ENCODE measurements around the gene DIAPH1. TPM values are rescaled to one million over a fixed set of nuclear protein-coding genes. Genes with fewer than 3 reads are reported as not detected.
A peak's percentile ranks its signal among the peaks of the same experiment; 100 is the strongest.

Gene DIAPH1
- total RNA-seq, 2 donors from 2014 or later, result 52.3 to 83.8 TPM

GRCh38 chr5:141532726-141533125, 86.1 kb downstream of the DIAPH1 start:
- DNase-seq (ENCODE audit: low spot score), result no peak
- intact Hi-C loops (cut with DNase I), result no loop called here

- intact Hi-C loops (cut with DNase I), result loop anchor here (10.0 kb wide), 2 partner anchors 105 to 205 kb away; partner anchors contain the start of genes PCDHGA11 (in 1 of the 2) and TAF7 (in 1 of the 2)
- no peak for DNase-seq (ENCODE audit: low spot score)
Measured at GRCh38 chr5:141529873-141530272, 88.9 kb downstream of the DIAPH1 start.

GRCh38 chr5:141529002-141529401, 89.8 kb downstream of the DIAPH1 start:
- DNase-seq (ENCODE audit: low spot score), result no peak
- intact Hi-C loops (cut with DNase I), result loop anchor here (10.0 kb wide), 2 partner anchors 104 to 204 kb away; partner anchors contain the start of genes PCDHGA11 (in 1 of the 2) and TAF7 (in 1 of the 2)

- no peak for DNase-seq (ENCODE audit: low spot score)
- intact Hi-C loops (cut with DNase I), result loop anchor here (10.0 kb wide), 2 partner anchors 104 to 204 kb away; partner anchors contain the start of genes PCDHGA11 (in 1 of the 2) and TAF7 (in 1 of the 2)
Measured at GRCh38 chr5:141528291-141528984, 90.4 kb downstream of the DIAPH1 start.

- intact Hi-C loops (cut with DNase I), result loop anchor here (10.0 kb wide), 2 partner anchors 103 to 203 kb away; partner anchors contain the start of genes PCDHGA11 (in 1 of the 2) and TAF7 (in 1 of the 2)
- DNase-seq (ENCODE audit: low spot score), result no peak
Measured at GRCh38 chr5:141527426-141527825, 91.4 kb downstream of the DIAPH1 start.

- DNase-seq (ENCODE audit: low spot score), result no peak
- intact Hi-C loops (cut with DNase I), result loop anchor here (10.0 kb wide), 2 partner anchors 101 to 201 kb away; partner anchors contain the start of genes PCDHGA11 (in 1 of the 2) and TAF7 (in 1 of the 2)
Measured at GRCh38 chr5:141525653-141526052, 93.1 kb downstream of the DIAPH1 start.

GRCh38 chr5:141524604-141525597, 93.9 kb downstream of the DIAPH1 start:
- intact Hi-C loops (cut with DNase I), result loop anchor here (10.0 kb wide), 2 partner anchors 100 to 200 kb away; partner anchors contain the start of genes PCDHGA11 (in 1 of the 2) and TAF7 (in 1 of the 2)
- peak; percentile 93 for DNase-seq (ENCODE audit: low spot score)

GRCh38 chr5:141523991-141524390, 94.8 kb downstream of the DIAPH1 start:
- no peak for DNase-seq (ENCODE audit: low spot score)
- intact Hi-C loops (cut with DNase I), result loop anchor here (10.0 kb wide), 2 partner anchors 99 to 199 kb away; partner anchors contain the start of genes PCDHGA11 (in 1 of the 2) and TAF7 (in 1 of the 2)

GRCh38 chr5:141522301-141522700, 96.5 kb downstream of the DIAPH1 start:
- DNase-seq (ENCODE audit: low spot score), result no peak
- intact Hi-C loops (cut with DNase I), result loop anchor here (10.0 kb wide), 2 partner anchors 98 to 198 kb away; partner anchors contain the start of genes PCDHGA11 (in 1 of the 2) and TAF7 (in 1 of the 2)

GRCh38 chr5:141521244-141521781, 97.5 kb downstream of the DIAPH1 start:
- no peak for DNase-seq (ENCODE audit: low spot score)

GRCh38 chr5:141519605-141520565, 98.9 kb downstream of the DIAPH1 start:
- intact Hi-C loops (cut with DNase I), result loop anchor here (10.0 kb wide), 2 partner anchors 95 to 195 kb away; partner anchors contain the start of genes PCDHGA11 (in 1 of the 2) and TAF7 (in 1 of the 2)
- DNase-seq (ENCODE audit: low spot score), result no peak

More at GRCh38 chr5:141521244-141521781, 97.5 kb downstream of the DIAPH1 start:
- intact Hi-C loops (cut with DNase I), result loop anchor here (10.0 kb wide), 2 partner anchors 97 to 197 kb away; partner anchors contain the start of genes PCDHGA11 (in 1 of the 2) and TAF7 (in 1 of the 2)

- intact Hi-C loops (cut with DNase I), result no loop called here
- no peak for DNase-seq (ENCODE audit: low spot score)
Measured at GRCh38 chr5:141518618-141519015, 100.2 kb downstream of the DIAPH1 start.

- DNase-seq (ENCODE audit: low spot score), result no peak
- intact Hi-C loops (cut with DNase I), result no loop called here
Measured at GRCh38 chr5:141517880-141518617, 100.8 kb downstream of the DIAPH1 start.

GRCh38 chr5:141517312-141517711, 101.5 kb downstream of the DIAPH1 start:
- intact Hi-C loops (cut with DNase I), result no loop called here
- no peak for DNase-seq (ENCODE audit: low spot score)

GRCh38 chr5:141516672-141517025, 102.2 kb downstream of the DIAPH1 start:
- peak; percentile 90 for DNase-seq (ENCODE audit: low spot score)
- intact Hi-C loops (cut with DNase I), result no loop called here

GRCh38 chr5:141515946-141516671, 102.7 kb downstream of the DIAPH1 start:
- DNase-seq (ENCODE audit: low spot score), result no peak

More at GRCh38 chr5:141515946-141516671, 102.7 kb downstream of the DIAPH1 start:
- intact Hi-C loops (cut with DNase I), result no loop called here

Measured in posterior vena cava (tissue), 2 donors.